Activated CD4-positive, alpha-beta T cell treated with anti-CD3 and anti-CD28 coated beads, Interleukin-2, amount 50 U/mL, for 1 hour (primary cell): ENCODE results near the gene MYD88.
"Not testable (repeated sequence)": the region's sequence is repeated elsewhere in the genome, so short reads cannot be mapped to it uniquely, and the experiment has no call there.

ENCODE experiments used
- DNase-seq: peaks from one replicate; pipeline ENCODE4 v3.0.0-alpha.2; 2020

MYD88 gene

GRCh38 chr3:38146504-38146903 is 8.0 kb downstream of the MYD88 start:
- no peak for DNase-seq

- DNase-seq, result no peak
Observed at GRCh38 chr3:38147421-38147820, 9.0 kb downstream of the MYD88 start.

GRCh38 chr3:38148311-38148882 is 9.9 kb downstream of the MYD88 start:
- DNase-seq, result no peak

GRCh38 chr3:38149708-38150107 is 11.2 kb downstream of the MYD88 start:
- no peak for DNase-seq

- no peak for DNase-seq
Observed at GRCh38 chr3:38150780-38151528, 12.5 kb downstream of the MYD88 start.

GRCh38 chr3:38151667-38152265 is 13.3 kb downstream of the MYD88 start:
- DNase-seq, result no peak

GRCh38 chr3:38152609-38153008 is 14.1 kb downstream of the MYD88 start:
- no peak for DNase-seq

- no peak for DNase-seq
Observed at GRCh38 chr3:38153221-38153620, 14.8 kb downstream of the MYD88 start.

GRCh38 chr3:38154033-38154494 is 15.6 kb downstream of the MYD88 start:
- no peak for DNase-seq

GRCh38 chr3:38154625-38155255 is 16.3 kb downstream of the MYD88 start:
- no peak for DNase-seq

- DNase-seq, result no peak
Observed at GRCh38 chr3:38155825-38156224, 17.4 kb downstream of the MYD88 start.

- no peak for DNase-seq
Observed at GRCh38 chr3:38157117-38157516, 18.7 kb downstream of the MYD88 start.

- no peak for DNase-seq
Observed at GRCh38 chr3:38157595-38157994, 19.1 kb downstream of the MYD88 start.

GRCh38 chr3:38158472-38158871 is 20.0 kb downstream of the MYD88 start:
- DNase-seq, result no peak

- not testable (repeated sequence) for DNase-seq
Observed at GRCh38 chr3:38160704-38161103, 22.2 kb downstream of the MYD88 start.

- no peak for DNase-seq
Observed at GRCh38 chr3:38163117-38163840, 24.8 kb downstream of the MYD88 start.

- no peak for DNase-seq
Observed at GRCh38 chr3:38163841-38164642, 25.6 kb downstream of the MYD88 start.

GRCh38 chr3:38164643-38164951 is 26.1 kb downstream of the MYD88 start:
- no peak for DNase-seq

GRCh38 chr3:38164952-38165721 is 26.7 kb downstream of the MYD88 start, which contains the start of gene OXSR1:
Gene OXSR1 (plus strand): TSS chr3:38165537. CDS start chr3:38165877, 340 bp downstream.
- peak; percentile 94 for DNase-seq

GRCh38 chr3:38165722-38166387 is 27.4 kb downstream of the MYD88 start:
- DNase-seq, result peak; percentile 36

- no peak for DNase-seq
Observed at GRCh38 chr3:38167591-38167990, 29.1 kb downstream of the MYD88 start.
